ENCODE data around the gene PCDHGA5. TPM values are rescaled to one million over a fixed set of nuclear protein-coding genes. Genes with fewer than 3 reads are reported as not detected.
"Not testable (repeated sequence)": the region's sequence is repeated elsewhere in the genome, so short reads cannot be mapped to it uniquely, and the experiment has no call there.

Gene PCDHGA5
- total and polyA plus RNA-seq, 10 donors: 0.04 to 3.1 (median 2.2) TPM; not detected in 1

DNA sequence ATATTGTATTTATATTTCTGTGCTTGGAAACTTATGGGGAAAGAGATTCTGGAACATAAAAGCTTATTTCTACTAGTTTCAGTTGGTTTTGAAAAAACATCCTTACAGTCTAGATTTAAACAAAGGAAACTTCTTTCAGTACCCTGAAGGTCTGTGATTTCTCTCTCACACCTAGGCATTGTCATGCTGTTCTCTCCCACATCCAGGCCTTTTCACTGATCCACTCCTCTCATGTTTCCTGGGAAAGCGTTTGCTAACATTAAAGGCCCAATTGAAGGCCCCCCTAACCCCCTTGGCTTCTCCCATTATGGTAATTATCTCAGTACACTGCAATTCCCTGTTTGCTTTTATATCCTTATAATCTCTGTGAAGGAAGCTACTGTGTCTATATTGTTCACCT lies 21.2 kb upstream of the PCDHGA5 start:
- WGBS, 5 donors: 12 to 28% (median 20%) methylated on average over 1 of the region's 1 CpG
- Histone ChIP-seq H3K9me3 (peaks cover 0 to 100% (median 94%) of the 10 kb centered on the region in 8 donors), H3K36me3 (no peaks in the 10 kb centered on the region), H3K4me3 (no peak overlapping the region), H3K4me1 (no peaks in the 10 kb centered on the region), H3K27ac (no peak overlapping the region), H3K27me3 (replicated peaks in 1 of 7) (peaks cover 0 to 100% (median 8%) of the 10 kb centered on the region in 7 donors)
- intact Hi-C loops (cut with DNase I; ENCODE audit: low total_unique reads): no loop called here
- no peak for TF ChIP-seq POLR2AphosphoS5 (IDR thresholded peaks at IDR 0.05)
- no peak for DNase-seq

- peaks cover 0 to 100% (median 94%) of the 10 kb centered on the region in 8 donors for H3K9me3 ChIP-seq
- H3K4me1 ChIP-seq: no peaks in the 10 kb centered on the region
- DNase-seq: no peak
- peaks cover 0 to 100% (median 7%) of the 10 kb centered on the region in 7 donors for H3K27me3 ChIP-seq (replicated peaks in 1 of 7)
- H3K4me3 ChIP-seq: peak within 1 kb of the TSS in 2 of 8 donors; percentile 10 to 42
- intact Hi-C loops (cut with DNase I; ENCODE audit: low total_unique reads): no loop called here
- TF ChIP-seq POLR2A (IDR thresholded peaks at IDR 0.05) (no peak), CTCF (IDR thresholded peaks at IDR 0.05 in 8 of 11, conservative IDR thresholded peaks at IDR 0.05 in 3 of 11) (peak in 1 of 11 experiments; percentile 12), POLR2AphosphoS5 (IDR thresholded peaks at IDR 0.05) (no peak)
- H3K36me3 ChIP-seq: no peaks in the 10 kb centered on the region
- whole genome bisulfite sequencing, 5 donors: 24 to 29% (median 27%) methylated on average over 9 of the region's 9 CpGs
- H3K27ac ChIP-seq: no peak within 1 kb of the TSS
These were observed 20.6 kb upstream of the PCDHGA5 start, which contains the start of gene PCDHGA3 for GRCh38 chr5:141343242-141343952. PCDHGA3 (plus strand) TSS chr5:141343829; CDS start chr5:141344034, 205 bp downstream.

DNA sequence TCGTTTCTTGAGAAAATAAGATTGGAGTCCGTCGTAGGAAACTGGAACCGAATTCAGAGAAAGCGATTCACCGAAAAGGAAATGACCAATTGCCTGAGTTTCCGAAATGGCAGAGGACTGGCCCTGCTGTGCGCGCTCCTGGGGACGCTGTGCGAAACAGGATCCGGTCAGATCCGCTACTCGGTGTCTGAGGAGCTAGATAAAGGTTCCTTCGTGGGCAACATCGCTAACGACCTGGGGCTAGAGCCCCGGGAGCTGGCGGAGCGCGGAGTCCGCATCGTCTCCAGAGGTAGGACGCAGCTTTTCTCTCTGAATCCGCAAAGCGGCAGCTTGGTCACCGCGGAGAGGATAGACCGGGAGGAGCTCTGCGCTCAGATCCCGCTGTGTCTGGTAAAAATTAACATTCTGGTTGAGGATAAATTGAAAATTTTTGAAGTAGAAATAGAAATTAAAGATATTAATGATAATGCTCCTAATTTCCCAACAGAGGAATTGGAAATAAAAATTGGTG lies 20.0 kb upstream of the PCDHGA5 start:
- Histone ChIP-seq H3K4me1 (no peaks in the 10 kb centered on the region), H3K27ac (no peak overlapping the region), H3K9me3 (peaks cover 0 to 100% (median 94%) of the 10 kb centered on the region in 8 donors), H3K36me3 (no peaks in the 10 kb centered on the region), H3K27me3 (replicated peaks in 1 of 7) (peaks cover 0 to 100% (median 7%) of the 10 kb centered on the region in 7 donors), H3K4me3 (peak overlapping the region in 2 of 8 donors; percentile 10 to 42)
- 29 to 42% (median 32%) methylated on average over 31 of the region's 31 CpGs for WGBS, 5 donors
- intact Hi-C loops (cut with DNase I; ENCODE audit: low total_unique reads): no loop called here
- no peak for DNase-seq
- TF ChIP-seq POLR2AphosphoS5 (IDR thresholded peaks at IDR 0.05) (no peak), CTCF (IDR thresholded peaks at IDR 0.05 in 8 of 11, conservative IDR thresholded peaks at IDR 0.05 in 3 of 11) (no peak), POLR2A (IDR thresholded peaks at IDR 0.05) (no peak)

DNA sequence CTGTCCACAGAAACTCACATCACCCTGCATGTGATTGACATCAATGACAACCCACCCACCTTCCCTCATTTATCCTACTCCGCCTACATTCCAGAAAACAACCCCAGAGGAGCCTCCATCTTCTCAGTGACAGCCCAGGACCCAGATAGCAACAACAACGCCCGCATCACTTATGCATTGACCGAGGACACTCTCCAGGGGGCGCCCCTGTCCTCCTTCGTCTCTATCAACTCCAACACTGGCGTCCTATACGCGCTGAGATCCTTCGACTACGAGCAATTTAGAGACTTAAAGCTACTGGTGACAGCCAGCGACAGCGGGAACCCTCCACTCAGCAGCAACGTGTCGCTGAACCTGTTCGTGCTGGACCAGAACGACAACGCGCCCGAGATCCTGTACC lies 18.6 kb upstream of the PCDHGA5 start:
- TF ChIP-seq CTCF (IDR thresholded peaks at IDR 0.05 in 8 of 11, conservative IDR thresholded peaks at IDR 0.05 in 3 of 11) (no peak), POLR2A (IDR thresholded peaks at IDR 0.05) (no peak), POLR2AphosphoS5 (IDR thresholded peaks at IDR 0.05) (no peak)
- H3K4me1 ChIP-seq: no peaks in the 10 kb centered on the region
- peaks cover 0 to 97% (median 8%) of the 10 kb centered on the region in 7 donors for H3K27me3 ChIP-seq (replicated peaks in 1 of 7)
- DNase-seq: no peak
- WGBS, 5 donors: 36 to 50% (median 39%) methylated on average over 13 to 20 of the region's 20 CpGs
- H3K4me3 ChIP-seq: no peak overlapping the region
- peaks cover 0 to 98% (median 93%) of the 10 kb centered on the region in 8 donors for H3K9me3 ChIP-seq
- H3K36me3 ChIP-seq: no peaks in the 10 kb centered on the region
- no peak overlapping the region for H3K27ac ChIP-seq
- intact Hi-C loops (cut with DNase I; ENCODE audit: low total_unique reads): no loop called here

DNA sequence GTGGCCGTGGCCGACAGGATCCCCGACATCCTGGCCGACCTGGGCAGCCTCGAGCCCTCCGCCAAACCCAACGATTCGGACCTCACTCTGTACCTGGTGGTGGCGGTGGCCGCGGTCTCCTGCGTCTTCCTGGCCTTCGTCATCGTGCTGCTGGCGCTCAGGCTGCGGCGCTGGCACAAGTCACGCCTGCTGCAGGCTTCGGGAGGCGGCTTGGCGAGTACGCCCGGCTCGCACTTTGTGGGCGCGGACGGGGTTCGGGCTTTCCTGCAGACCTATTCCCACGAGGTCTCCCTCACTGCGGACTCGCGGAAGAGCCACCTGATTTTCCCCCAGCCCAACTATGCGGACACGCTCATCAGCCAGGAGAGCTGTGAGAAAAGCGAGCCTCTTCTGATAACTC lies 17.9 kb upstream of the PCDHGA5 start:
- H3K4me3 ChIP-seq; H3K36me3 ChIP-seq; H3K4me1 ChIP-seq; H3K27ac ChIP-seq; DNase-seq; intact Hi-C loops (cut with DNase I; ENCODE audit: low total_unique reads): not testable (repeated sequence)
- peaks cover 0 to 98% (median 93%) of the 10 kb centered on the region in 8 donors for H3K9me3 ChIP-seq
- 36 to 66% (median 41%) methylated on average over 7 to 27 of the region's 35 CpGs for WGBS, 5 donors
- peaks cover 0 to 97% (median 13%) of the 10 kb centered on the region in 7 donors for H3K27me3 ChIP-seq (replicated peaks in 1 of 7)

Measured in spleen (tissue), 11 donors.